ENCODE measurements around the gene IFITM1. TPM values are rescaled to one million over a fixed set of nuclear protein-coding genes. Genes with fewer than 3 reads are reported as not detected.

The IFITM1 gene
- total and polyA plus RNA-seq, 2 of the 13 experiments (the other 11 are each of a cell fraction or from before 2014, with no cell fraction given), result 0.38 to 11.1 TPM

DNA sequence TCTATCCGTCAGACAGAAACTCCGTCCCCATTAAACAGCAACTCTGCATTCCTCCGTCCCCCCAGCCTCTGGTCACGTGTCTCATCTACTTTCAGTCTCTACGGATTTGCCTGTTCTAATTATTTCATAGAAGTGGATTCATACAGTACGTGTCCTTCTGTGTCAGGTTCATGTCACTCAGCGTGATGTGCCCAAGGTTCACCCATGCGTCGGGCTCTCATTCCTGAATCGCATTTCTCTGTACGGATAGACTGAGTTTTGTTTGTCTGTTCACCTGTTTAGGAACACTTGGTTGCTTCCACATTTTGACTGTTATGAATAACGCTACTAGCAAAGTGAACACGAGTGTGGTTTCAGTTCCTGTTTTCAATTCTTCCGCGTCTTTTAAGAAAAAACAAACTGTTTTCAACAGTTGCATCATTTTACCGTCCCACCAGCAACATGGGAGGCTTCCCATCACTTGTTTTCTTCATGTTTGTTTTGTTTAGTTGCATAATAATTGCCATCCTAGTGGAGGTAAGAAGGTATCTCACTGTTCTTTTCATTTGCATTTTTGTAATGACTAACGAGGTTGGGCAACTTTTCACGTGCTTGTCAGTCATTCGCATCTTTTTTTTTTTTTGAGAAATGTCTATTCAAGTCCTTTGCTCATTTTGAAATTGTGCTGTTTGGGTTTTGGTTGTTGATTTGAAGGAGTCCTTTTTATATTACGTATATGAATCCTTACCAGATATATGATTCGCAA is 44.5 kb upstream of the IFITM1 start (continued):
- 0 out of 2 replicates have a peak, but pooled peaks have one; percentile 18 for TF ChIP-seq FOXJ3 (CRISPR knock-in tag; IDR thresholded peaks at IDR 0.05; ENCODE audit: borderline replicate concordance)
- no peak for TF ChIP-seq ARID2 (CRISPR knock-in tag; IDR thresholded peaks at IDR 0.05; ENCODE audit: borderline replicate concordance)
- TF ChIP-seq, protein P1, sequence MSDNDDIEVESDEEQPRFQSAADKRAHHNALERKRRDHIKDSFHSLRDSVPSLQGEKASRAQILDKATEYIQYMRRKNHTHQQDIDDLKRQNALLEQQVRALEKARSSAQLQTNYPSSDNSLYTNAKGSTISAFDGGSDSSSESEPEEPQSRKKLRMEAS (IDR thresholded peaks at IDR 0.05), result peak; percentile 1; the same call in 1 of the 2 replicates
- no peak for TF ChIP-seq KAT2B (IDR thresholded peaks at IDR 0.05; ENCODE audit: borderline replicate concordance, low read depth, low read length)
- TF ChIP-seq, protein P2, sequence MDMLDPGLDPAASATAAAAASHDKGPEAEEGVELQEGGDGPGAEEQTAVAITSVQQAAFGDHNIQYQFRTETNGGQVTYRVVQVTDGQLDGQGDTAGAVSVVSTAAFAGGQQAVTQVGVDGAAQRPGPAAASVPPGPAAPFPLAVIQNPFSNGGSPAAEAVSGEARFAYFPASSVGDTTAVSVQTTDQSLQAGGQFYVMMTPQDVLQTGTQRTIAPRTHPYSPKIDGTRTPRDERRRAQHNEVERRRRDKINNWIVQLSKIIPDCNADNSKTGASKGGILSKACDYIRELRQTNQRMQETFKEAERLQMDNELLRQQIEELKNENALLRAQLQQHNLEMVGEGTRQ (IDR thresholded peaks at IDR 0.05; ENCODE audit: low read depth, low read length), result peak; percentile 49; the same call in 1 of the 2 replicates
- TF ChIP-seq, protein P2 (CRISPR knock-in tag; IDR thresholded peaks at IDR 0.05; ENCODE audit: borderline replicate concordance), result peak; percentile 78; the same call in 1 of the 2 replicates
- TF ChIP-seq RAD51 (IDR thresholded peaks at IDR 0.05; ENCODE audit: borderline replicate concordance), result peak; percentile 64; the same call in 1 of the 2 replicates
- TF ChIP-seq SAP130 (CRISPR knock-in tag; IDR thresholded peaks at IDR 0.05; ENCODE audit: low read depth), result peak; percentile 7
- no peak for TF ChIP-seq POLR2A (IDR thresholded peaks at IDR 0.05; ENCODE audit: insufficient read depth in 1 of 2, low read depth in 2 of 2, low read length in 2 of 2)
- TF ChIP-seq, protein P3, sequence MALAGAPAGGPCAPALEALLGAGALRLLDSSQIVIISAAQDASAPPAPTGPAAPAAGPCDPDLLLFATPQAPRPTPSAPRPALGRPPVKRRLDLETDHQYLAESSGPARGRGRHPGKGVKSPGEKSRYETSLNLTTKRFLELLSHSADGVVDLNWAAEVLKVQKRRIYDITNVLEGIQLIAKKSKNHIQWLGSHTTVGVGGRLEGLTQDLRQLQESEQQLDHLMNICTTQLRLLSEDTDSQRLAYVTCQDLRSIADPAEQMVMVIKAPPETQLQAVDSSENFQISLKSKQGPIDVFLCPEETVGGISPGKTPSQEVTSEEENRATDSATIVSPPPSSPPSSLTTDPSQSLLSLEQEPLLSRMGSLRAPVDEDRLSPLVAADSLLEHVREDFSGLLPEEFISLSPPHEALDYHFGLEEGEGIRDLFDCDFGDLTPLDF (CRISPR knock-in tag; IDR thresholded peaks at IDR 0.05), result no peak
- TF ChIP-seq CEBPB (IDR thresholded peaks at IDR 0.05; ENCODE audit: borderline replicate concordance, low read depth, low read length), result peak; percentile 78
- TF ChIP-seq PHF5A (CRISPR knock-in tag; IDR thresholded peaks at IDR 0.05; ENCODE audit: low read depth, unreplicated experiment), result no peak
- no peak for TF ChIP-seq EEA1 (CRISPR knock-in tag; IDR thresholded peaks at IDR 0.05; ENCODE audit: borderline replicate concordance)
- no peak for TF ChIP-seq SIN3B (IDR thresholded peaks at IDR 0.05; ENCODE audit: low read length)
- no peak for TF ChIP-seq WIZ (CRISPR knock-in tag; IDR thresholded peaks at IDR 0.05)
- 0 out of 2 replicates have a peak, but pooled peaks have one; percentile 27 for TF ChIP-seq YEATS4 (CRISPR knock-in tag; IDR thresholded peaks at IDR 0.05; ENCODE audit: borderline replicate concordance)
- TF ChIP-seq ZMYM3 (CRISPR knock-in tag; IDR thresholded peaks at IDR 0.05), result no peak
- no peak for TF ChIP-seq ZNF598 (CRISPR knock-in tag; IDR thresholded peaks at IDR 0.05; ENCODE audit: borderline replicate concordance)
- TF ChIP-seq FOXK1 (CRISPR knock-in tag; IDR thresholded peaks at IDR 0.05; ENCODE audit: borderline replicate concordance, low read depth), result peak; percentile 36; the same call in 1 of the 2 replicates
- TF ChIP-seq ZNF530 (CRISPR knock-in tag; IDR thresholded peaks at IDR 0.05; ENCODE audit: low read depth), result no peak
- TF ChIP-seq, protein P4, sequence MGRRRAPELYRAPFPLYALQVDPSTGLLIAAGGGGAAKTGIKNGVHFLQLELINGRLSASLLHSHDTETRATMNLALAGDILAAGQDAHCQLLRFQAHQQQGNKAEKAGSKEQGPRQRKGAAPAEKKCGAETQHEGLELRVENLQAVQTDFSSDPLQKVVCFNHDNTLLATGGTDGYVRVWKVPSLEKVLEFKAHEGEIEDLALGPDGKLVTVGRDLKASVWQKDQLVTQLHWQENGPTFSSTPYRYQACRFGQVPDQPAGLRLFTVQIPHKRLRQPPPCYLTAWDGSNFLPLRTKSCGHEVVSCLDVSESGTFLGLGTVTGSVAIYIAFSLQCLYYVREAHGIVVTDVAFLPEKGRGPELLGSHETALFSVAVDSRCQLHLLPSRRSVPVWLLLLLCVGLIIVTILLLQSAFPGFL (CRISPR knock-in tag; IDR thresholded peaks at IDR 0.05), result no peak
- TF ChIP-seq MEIS1 (CRISPR knock-in tag; IDR thresholded peaks at IDR 0.05; ENCODE audit: borderline replicate concordance), result no peak
- no peak for TF ChIP-seq ZNF788 (CRISPR knock-in tag; IDR thresholded peaks at IDR 0.05; ENCODE audit: borderline replicate concordance)
- TF ChIP-seq, protein P5, sequence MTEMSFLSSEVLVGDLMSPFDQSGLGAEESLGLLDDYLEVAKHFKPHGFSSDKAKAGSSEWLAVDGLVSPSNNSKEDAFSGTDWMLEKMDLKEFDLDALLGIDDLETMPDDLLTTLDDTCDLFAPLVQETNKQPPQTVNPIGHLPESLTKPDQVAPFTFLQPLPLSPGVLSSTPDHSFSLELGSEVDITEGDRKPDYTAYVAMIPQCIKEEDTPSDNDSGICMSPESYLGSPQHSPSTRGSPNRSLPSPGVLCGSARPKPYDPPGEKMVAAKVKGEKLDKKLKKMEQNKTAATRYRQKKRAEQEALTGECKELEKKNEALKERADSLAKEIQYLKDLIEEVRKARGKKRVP (CRISPR knock-in tag; IDR thresholded peaks at IDR 0.05), result peak in 1 of 2 experiments; percentile 93; a peak in 2 of 4 replicates
- TF ChIP-seq ZNF33B (CRISPR knock-in tag; IDR thresholded peaks at IDR 0.05), result 0 out of 2 replicates have a peak, but pooled peaks have one; percentile 34
